Measurements from ENCODE around the gene HSD11B1. TPM values are rescaled to one million over a fixed set of nuclear protein-coding genes. Genes with fewer than 3 reads are reported as not detected.
"Not testable (repeated sequence)": the region's sequence is repeated elsewhere in the genome, so short reads cannot be mapped to it uniquely, and the experiment has no call there.

The HSD11B1 gene
- total RNA-seq, 1 donor from 2014 or later = 8.6 TPM

DNA sequence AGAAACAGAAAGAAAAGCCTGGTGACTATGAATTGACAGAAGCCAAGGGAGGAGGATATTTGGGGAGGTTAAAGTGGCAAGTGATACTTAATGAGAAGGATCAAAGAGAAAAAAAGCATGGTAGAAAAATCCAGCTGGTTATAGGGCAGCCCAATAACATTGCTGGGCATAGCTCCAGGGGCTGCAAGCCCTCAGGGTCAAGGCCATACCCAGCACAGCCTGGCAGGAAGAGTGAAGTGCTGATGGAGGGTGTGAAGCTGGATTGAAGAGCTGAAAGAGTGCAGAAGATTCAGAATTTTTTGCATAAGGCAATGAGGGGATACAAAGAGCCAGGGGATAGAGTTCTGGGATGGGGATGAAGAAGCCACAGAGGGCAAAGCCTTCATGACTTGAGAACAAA is 8.0 kb upstream of the HSD11B1 start:
- H3K27me3 Mint-ChIP-seq (ENCODE audit: low read depth) = no peaks in the 10 kb centered on the region
- H3K27ac Mint-ChIP-seq = peak overlapping the region; percentile 65
- H3K9me3 Mint-ChIP-seq = no peaks in the 10 kb centered on the region
- DNase-seq (ENCODE audit: low spot score) = no peak
- no peak overlapping the region for H3K4me3 Mint-ChIP-seq (ENCODE audit: low read depth)
- peaks cover 69% of the 10 kb centered on the region for H3K4me1 Mint-ChIP-seq (ENCODE audit: low read depth)
- peaks cover 31% of the 10 kb centered on the region for H3K36me3 Mint-ChIP-seq (ENCODE audit: low read depth)
- intact Hi-C loops (cut with micrococcal nuclease) = no loop called here

- peaks cover 71% of the 10 kb centered on the region for H3K4me1 Mint-ChIP-seq (ENCODE audit: low read depth)
- peak overlapping the region; percentile 65 for H3K27ac Mint-ChIP-seq
- DNase-seq (ENCODE audit: low spot score) = no peak
- intact Hi-C loops (cut with micrococcal nuclease) = no loop called here
- peaks cover 31% of the 10 kb centered on the region for H3K36me3 Mint-ChIP-seq (ENCODE audit: low read depth)
- no peak overlapping the region for H3K4me3 Mint-ChIP-seq (ENCODE audit: low read depth)
- H3K27me3 Mint-ChIP-seq (ENCODE audit: low read depth) = no peaks in the 10 kb centered on the region
- H3K9me3 Mint-ChIP-seq = no peaks in the 10 kb centered on the region
Measured at GRCh38 chr1:209697126-209697525, 7.5 kb upstream of the HSD11B1 start.

- Mint-ChIP-seq H3K36me3 (ENCODE audit: low read depth) (peaks cover 40% of the 10 kb centered on the region), H3K27ac (peak overlapping the region; percentile 53), H3K4me1 (ENCODE audit: low read depth) (peaks cover 66% of the 10 kb centered on the region)
- H3K27me3 Mint-ChIP-seq (ENCODE audit: low read depth); DNase-seq (ENCODE audit: low spot score); H3K4me3 Mint-ChIP-seq (ENCODE audit: low read depth); intact Hi-C loops (cut with micrococcal nuclease); H3K9me3 Mint-ChIP-seq: not testable (repeated sequence)
Measured at GRCh38 chr1:209700686-209701085, 4.0 kb upstream of the HSD11B1 start.

GRCh38 chr1:209702832-209703231 is 1.8 kb upstream of the HSD11B1 start:
- Mint-ChIP-seq H3K27me3 (ENCODE audit: low read depth) (no peaks in the 10 kb centered on the region), H3K9me3 (no peaks in the 10 kb centered on the region), H3K36me3 (ENCODE audit: low read depth) (peaks cover 44% of the 10 kb centered on the region), H3K4me1 (ENCODE audit: low read depth) (peaks cover 73% of the 10 kb centered on the region), H3K27ac (no peak overlapping the region), H3K4me3 (ENCODE audit: low read depth) (no peak overlapping the region)
- intact Hi-C loops (cut with micrococcal nuclease) = no loop called here
- DNase-seq (ENCODE audit: low spot score) = no peak

GRCh38 chr1:209703834-209704504 is 677 bp upstream of the HSD11B1 start:
- Mint-ChIP-seq H3K27ac (peak overlapping the region; percentile 82), H3K4me1 (ENCODE audit: low read depth) (peaks cover 71% of the 10 kb centered on the region), H3K27me3 (ENCODE audit: low read depth) (no peaks in the 10 kb centered on the region), H3K36me3 (ENCODE audit: low read depth) (peaks cover 49% of the 10 kb centered on the region), H3K9me3 (no peaks in the 10 kb centered on the region), H3K4me3 (ENCODE audit: low read depth) (peak overlapping the region; percentile 13)
- intact Hi-C loops (cut with micrococcal nuclease) = no loop called here
- no peak for DNase-seq (ENCODE audit: low spot score)

DNA sequence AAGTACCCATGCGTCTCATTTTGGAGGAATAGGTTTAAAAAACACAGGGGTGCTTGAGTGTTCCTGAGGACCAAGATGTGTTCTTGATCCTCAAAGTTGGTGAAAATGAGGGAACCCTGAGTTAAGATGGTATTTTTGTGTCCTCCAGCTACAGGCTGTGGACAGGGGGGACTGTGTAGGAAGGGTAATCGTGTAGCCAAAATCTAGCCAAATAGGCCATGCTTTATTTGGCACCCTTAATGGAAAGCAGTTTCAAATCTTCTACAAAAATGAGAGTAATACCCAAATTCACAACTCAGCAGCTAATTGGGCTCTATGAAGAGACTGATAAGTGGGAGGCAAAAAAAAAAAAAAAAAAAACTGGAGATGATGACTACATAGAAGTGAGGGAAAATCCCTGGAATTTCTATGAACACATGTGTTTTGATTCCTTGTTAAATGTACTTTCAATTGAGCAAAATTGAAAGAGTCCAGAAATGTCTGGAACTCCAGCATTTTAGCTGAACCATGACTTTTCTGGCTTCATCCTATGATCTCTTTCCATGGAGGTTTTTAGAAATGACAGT is 470 bp downstream of the HSD11B1 start:
- H3K9me3 Mint-ChIP-seq = no peaks in the 10 kb centered on the region
- DNase-seq (ENCODE audit: low spot score) = no peak
- H3K4me1 Mint-ChIP-seq (ENCODE audit: low read depth) = peaks cover 73% of the 10 kb centered on the region
- H3K4me3 Mint-ChIP-seq (ENCODE audit: low read depth) = peak overlapping the region; percentile 31
- H3K27me3 Mint-ChIP-seq (ENCODE audit: low read depth) = no peaks in the 10 kb centered on the region
- intact Hi-C loops (cut with micrococcal nuclease) = no loop called here
- peak overlapping the region; percentile 82 for H3K27ac Mint-ChIP-seq
- H3K36me3 Mint-ChIP-seq (ENCODE audit: low read depth) = peaks cover 57% of the 10 kb centered on the region

GRCh38 chr1:209706622-209707021 is 2.0 kb downstream of the HSD11B1 start:
- Mint-ChIP-seq H3K36me3 (ENCODE audit: low read depth) (peaks cover 68% of the 10 kb centered on the region), H3K9me3 (no peaks in the 10 kb centered on the region), H3K27ac (peak overlapping the region; percentile 64), H3K4me3 (ENCODE audit: low read depth) (no peak overlapping the region), H3K27me3 (ENCODE audit: low read depth) (no peaks in the 10 kb centered on the region), H3K4me1 (ENCODE audit: low read depth) (peaks cover 77% of the 10 kb centered on the region)
- DNase-seq (ENCODE audit: low spot score) = no peak
- intact Hi-C loops (cut with micrococcal nuclease) = no loop called here

DNA sequence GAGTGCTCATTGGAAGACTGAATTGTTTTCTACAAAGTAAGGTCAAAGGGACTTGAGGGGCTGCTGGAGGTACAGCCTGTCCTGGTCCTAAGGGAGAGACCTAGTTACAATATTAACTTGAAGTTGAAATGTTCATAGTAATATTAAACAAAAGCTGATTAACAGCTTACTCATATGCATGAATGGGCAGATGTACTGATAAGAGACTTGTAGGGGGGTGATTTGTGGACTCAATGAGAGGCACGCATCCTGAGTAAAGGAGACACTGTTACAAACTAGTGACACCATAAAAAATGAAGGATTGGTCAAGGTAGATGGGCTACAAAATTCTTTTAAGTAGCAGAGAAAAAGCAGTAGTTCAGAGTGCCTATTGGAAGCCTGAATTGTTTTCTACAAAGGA is 2.7 kb downstream of the HSD11B1 start:
- intact Hi-C loops (cut with micrococcal nuclease) = no loop called here
- Mint-ChIP-seq H3K27ac (peak overlapping the region; percentile 64), H3K27me3 (ENCODE audit: low read depth) (no peaks in the 10 kb centered on the region), H3K9me3 (no peaks in the 10 kb centered on the region), H3K36me3 (ENCODE audit: low read depth) (peaks cover 74% of the 10 kb centered on the region), H3K4me1 (ENCODE audit: low read depth) (peaks cover 80% of the 10 kb centered on the region), H3K4me3 (ENCODE audit: low read depth) (peak overlapping the region; percentile 9)
- DNase-seq (ENCODE audit: low spot score) = no peak

GRCh38 chr1:209708297-209708696 is 3.7 kb downstream of the HSD11B1 start:
- Mint-ChIP-seq H3K4me3 (ENCODE audit: low read depth) (no peak overlapping the region), H3K27me3 (ENCODE audit: low read depth) (no peaks in the 10 kb centered on the region), H3K36me3 (ENCODE audit: low read depth) (peaks cover 74% of the 10 kb centered on the region), H3K9me3 (no peaks in the 10 kb centered on the region), H3K27ac (peak overlapping the region; percentile 64), H3K4me1 (ENCODE audit: low read depth) (peaks cover 80% of the 10 kb centered on the region)
- DNase-seq (ENCODE audit: low spot score) = no peak
- intact Hi-C loops (cut with micrococcal nuclease) = no loop called here

- no peaks in the 10 kb centered on the region for H3K27me3 Mint-ChIP-seq (ENCODE audit: low read depth)
- DNase-seq (ENCODE audit: low spot score) = no peak
- no peaks in the 10 kb centered on the region for H3K9me3 Mint-ChIP-seq
- peaks cover 79% of the 10 kb centered on the region for H3K4me1 Mint-ChIP-seq (ENCODE audit: low read depth)
- peak overlapping the region; percentile 10 for H3K4me3 Mint-ChIP-seq (ENCODE audit: low read depth)
- intact Hi-C loops (cut with micrococcal nuclease) = loop anchor here (2.0 kb wide), 1 partner anchor 37 kb away; no protein-coding TSS in a partner anchor
- peak overlapping the region; percentile 92 for H3K27ac Mint-ChIP-seq
- peaks cover 74% of the 10 kb centered on the region for H3K36me3 Mint-ChIP-seq (ENCODE audit: low read depth)
Measured at GRCh38 chr1:209710093-209710492, 5.4 kb downstream of the HSD11B1 start.

GRCh38 chr1:209710847-209711246 is 6.2 kb downstream of the HSD11B1 start:
- intact Hi-C loops (cut with micrococcal nuclease) = loop anchor here (2.0 kb wide), 1 partner anchor 36 kb away; no protein-coding TSS in a partner anchor
- Mint-ChIP-seq H3K36me3 (ENCODE audit: low read depth) (peaks cover 77% of the 10 kb centered on the region), H3K4me3 (ENCODE audit: low read depth) (peak overlapping the region; percentile 15), H3K27me3 (ENCODE audit: low read depth) (no peaks in the 10 kb centered on the region), H3K4me1 (ENCODE audit: low read depth) (peaks cover 80% of the 10 kb centered on the region), H3K9me3 (no peaks in the 10 kb centered on the region), H3K27ac (peak overlapping the region; percentile 92)
- no peak for DNase-seq (ENCODE audit: low spot score)

DNA sequence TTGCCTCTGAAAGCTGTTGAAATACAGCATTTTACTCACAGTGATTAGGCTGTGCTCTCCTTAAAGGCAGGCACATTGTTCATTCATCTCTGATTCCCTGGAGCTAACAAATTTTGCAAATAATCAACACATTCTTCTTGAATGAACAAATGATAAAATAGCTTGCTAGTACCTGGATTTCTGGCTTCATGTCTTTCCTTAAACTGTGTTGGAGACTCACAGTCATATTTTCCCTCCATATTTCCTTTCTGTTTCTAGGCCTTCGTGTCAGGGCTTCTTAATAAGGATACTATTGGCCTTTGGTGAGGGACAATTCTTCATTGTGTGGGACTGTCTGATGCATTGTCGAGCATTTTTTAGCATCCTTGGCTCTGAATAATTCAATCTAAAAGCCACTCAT is 9.7 kb downstream of the HSD11B1 start:
- peaks cover 70% of the 10 kb centered on the region for H3K4me1 Mint-ChIP-seq (ENCODE audit: low read depth)
- H3K9me3 Mint-ChIP-seq = peaks cover 3% of the 10 kb centered on the region
- intact Hi-C loops (cut with micrococcal nuclease) = loop anchor here (2.0 kb wide), 1 partner anchor 42 kb away; no protein-coding TSS in a partner anchor
- H3K27ac Mint-ChIP-seq = peak overlapping the region; percentile 92
- H3K27me3 Mint-ChIP-seq (ENCODE audit: low read depth) = no peaks in the 10 kb centered on the region
- H3K4me3 Mint-ChIP-seq (ENCODE audit: low read depth) = peak overlapping the region; percentile 82
- peaks cover 58% of the 10 kb centered on the region for H3K36me3 Mint-ChIP-seq (ENCODE audit: low read depth)
- no peak for DNase-seq (ENCODE audit: low spot score)

DNA sequence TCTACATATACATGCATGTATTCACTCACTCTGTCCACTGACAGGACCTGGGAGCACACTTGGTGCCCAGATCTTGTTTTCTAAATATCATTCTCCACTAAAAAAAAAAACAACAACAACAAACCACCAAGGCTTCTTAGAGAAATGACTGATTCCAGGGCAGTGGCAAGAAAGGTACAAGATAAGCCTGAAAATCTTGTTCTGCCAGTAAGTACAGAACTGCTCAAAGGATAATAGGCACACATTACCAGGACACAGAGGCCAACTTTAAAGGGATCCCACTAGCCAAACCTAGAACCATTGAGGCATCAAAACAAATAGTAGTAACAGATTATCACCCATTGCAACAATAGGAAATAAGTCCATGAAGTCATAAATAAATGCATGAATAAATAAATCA is 10.7 kb downstream of the HSD11B1 start:
- Mint-ChIP-seq H3K27me3 (ENCODE audit: low read depth) (no peaks in the 10 kb centered on the region), H3K36me3 (ENCODE audit: low read depth) (peaks cover 52% of the 10 kb centered on the region), H3K27ac (peak overlapping the region; percentile 92), H3K9me3 (peaks cover 6% of the 10 kb centered on the region), H3K4me1 (ENCODE audit: low read depth) (peaks cover 63% of the 10 kb centered on the region), H3K4me3 (ENCODE audit: low read depth) (peak overlapping the region; percentile 82)
- intact Hi-C loops (cut with micrococcal nuclease) = loop anchor here (2.0 kb wide), 1 partner anchor 43 kb away; no protein-coding TSS in a partner anchor
- DNase-seq (ENCODE audit: low spot score) = no peak
